HepG2 (cell line): ENCODE measurements around the gene FUZ. TPM values are rescaled to one million over a fixed set of nuclear protein-coding genes. Genes with fewer than 3 reads are reported as not detected.
A peak's percentile ranks its signal among the peaks of the same experiment; 100 is the strongest.

Source experiments
- ATAC-seq: fragments of 200-7000 bp; cut with Tn5 transposase; 3 replicates; pipeline ENCODE4 v1.9.1; 2020; ENCODE audit warnings: mild to moderate bottlenecking, moderate library complexity
- BruUV-seq: library from RNA; stranded (reverse); fragments of 400-500 nt; replicated peaks from 2 replicates; lab custom pipeline; 2021; lab: Mats Ljungman, UMichigan
- CTCF ChIA-PET: fragments of 300-600 bp; formaldehyde crosslinking; extraction: SDS; loops from one replicate; lab custom pipeline; 2021; ENCODE audit warnings: low total read pairs, inconsistent platforms, low intra/inter-chr PET ratio; lab: Yijun Ruan, JAX
- POLR2A ChIA-PET: fragments of 350-600 bp; sonication (Branson Sonifier 250); formaldehyde crosslinking; loops from one replicate; lab custom pipeline; 2020; ENCODE audit warnings: antibody characterized with exemption, inconsistent platforms; lab: Yijun Ruan, JAX
- DNase-seq: peaks from one replicate; pipeline ENCODE4 v3.0.0-alpha.2; 2015; ENCODE audit warnings: low spot score
- FAIRE-seq: peaks from 3 replicates; lab custom pipeline; 2011; peaks lifted over from hg19 to GRCh38; lab: Jason Lieb, UNC
- H2AFZ ChIP-seq: one replicate; pipeline ENCODE4 v1.6.1; 2011; ENCODE audit warnings: low read length, inconsistent platforms
- H3K27ac ChIP-seq: fragments of 300-600 bp; 3 replicates; pipeline ENCODE4 v1.8.0; 2011; ENCODE audit warnings: mixed run types, mild to moderate bottlenecking, mixed read lengths, low read length, inconsistent platforms; ENCODE audit not compliant: insufficient read depth; ENCODE audit errors: extremely low read length
- H3K27me3 ChIP-seq, 2 experiments: fragments of 200-600 bp in 1 of 2; 2 replicates in 1 of 2; 3 replicates in 1 of 2; pipeline versions ENCODE4 v1.6.0 to v1.8.0; 2011; ENCODE audit warnings: low read length in 2 of 2, mild to moderate bottlenecking in 2 of 2, moderate library complexity in 2 of 2, inconsistent platforms in 1 of 2; ENCODE audit not compliant: insufficient read depth in 2 of 2, control insufficient read depth in 1 of 2
- H3K36me3 ChIP-seq, 2 experiments: fragments of 200-600 bp in 1 of 2; replicated peaks in 1 of 2; 2 replicates in 1 of 2; 3 replicates in 1 of 2; pipeline versions ENCODE4 v1.5.1 to v1.8.0; 2011; ENCODE audit warnings: low read length in 2 of 2, inconsistent platforms in 1 of 2; ENCODE audit not compliant: insufficient read depth in 2 of 2, control insufficient read depth in 1 of 2
- H3K4me1 ChIP-seq: 2 replicates; pipeline ENCODE4 v1.5.1; 2012; ENCODE audit warnings: low read length, inconsistent platforms; ENCODE audit not compliant: insufficient read depth
- H3K4me2 ChIP-seq: 2 replicates; pipeline ENCODE4 v1.6.0; 2011; ENCODE audit warnings: low read depth, low read length, inconsistent platforms
- H3K4me3 ChIP-seq, 3 experiments: fragments of 200-600 bp in 1 of 3; sonication (generic), shearing (Covaris generic) in 1 of 3; replicated peaks in 1 of 3; 2 replicates each; pipeline ENCODE4 v1.5.1; 2011 to 2016; ENCODE audit warnings: low read length in 3 of 3, inconsistent platforms in 2 of 3, low read depth in 2 of 3, mild to moderate bottlenecking in 2 of 3, control low read depth in 1 of 3, mixed read lengths in 1 of 3; ENCODE audit not compliant: insufficient read depth in 1 of 3
- H3K79me2 ChIP-seq: one replicate; pipeline ENCODE4 v1.6.1; 2011; ENCODE audit warnings: low read length, inconsistent platforms; ENCODE audit not compliant: insufficient read depth
- H3K9ac ChIP-seq: 2 replicates; pipeline ENCODE4 v1.6.0; 2011; ENCODE audit warnings: mild to moderate bottlenecking, low read depth, low read length, inconsistent platforms; ENCODE audit not compliant: insufficient read depth
- H3K9me3 ChIP-seq: 2 replicates; pipeline ENCODE4 v1.5.1; 2012; ENCODE audit warnings: mild to moderate bottlenecking, low read length
- H4K20me1 ChIP-seq: 2 replicates; pipeline ENCODE4 v1.6.0; 2011; ENCODE audit warnings: inconsistent platforms, mild to moderate bottlenecking, low read length, moderate library complexity; ENCODE audit not compliant: insufficient read depth
- GATAD1 ChIP-seq: IDR thresholded peaks from 2 replicates; pipeline ENCODE4 v1.6.1; 2016; ENCODE audit warnings: missing genetic modification reagents, missing compliant biosample characterization
- HDAC1 ChIP-seq: sonication (generic); formaldehyde crosslinking; IDR thresholded peaks from 2 replicates; pipeline ENCODE4 v1.5.1; 2020; ENCODE audit warnings: mild to moderate bottlenecking, missing genetic modification reagents
- MTF1 ChIP-seq: sonication (generic); formaldehyde crosslinking; IDR thresholded peaks from 2 replicates; pipeline ENCODE4 v1.5.0; 2020; ENCODE audit warnings: missing genetic modification reagents
- NONO ChIP-seq, 2 experiments: fragments of 450-650 bp in 1 of 2; sonication (generic) in 1 of 2; formaldehyde crosslinking in 1 of 2; IDR thresholded peaks in 1 of 2; conservative IDR thresholded peaks in 1 of 2; 2 replicates each; pipeline versions ENCODE4 v1.6.1 to v1.8.0; 2017 to 2022; ENCODE audit warnings: mild to moderate bottlenecking in 1 of 2, missing genetic modification reagents in 1 of 2, moderate library complexity in 1 of 2
- PHF8 ChIP-seq: sonication (generic); formaldehyde crosslinking; IDR thresholded peaks from 2 replicates; pipeline ENCODE4 v1.5.0; 2020; ENCODE audit warnings: missing genetic modification reagents
- RFXANK ChIP-seq: IDR thresholded peaks from 2 replicates; pipeline ENCODE4 v1.6.1; 2016
- ZFP36L2 ChIP-seq: sonication (generic); formaldehyde crosslinking; IDR thresholded peaks from 2 replicates; pipeline ENCODE4 v1.4.0; 2020; ENCODE audit warnings: missing genetic modification reagents
- ZFY ChIP-seq: sonication (generic); formaldehyde crosslinking; IDR thresholded peaks from 2 replicates; pipeline ENCODE4 v1.4.0; 2020; ENCODE audit warnings: missing genetic modification reagents
- ZNF749 ChIP-seq: sonication (generic); formaldehyde crosslinking; IDR thresholded peaks from 2 replicates; pipeline ENCODE4 v1.8.0; 2022; ENCODE audit warnings: mild to moderate bottlenecking, missing genetic modification reagents, moderate library complexity, borderline replicate concordance
- WGBS: methylation state at CpG from one replicate; pipeline ENCODE4 v1.1.6; 2017; ENCODE audit warnings: low lambda C conversion rate; 5-methylcytosine and 5-hydroxymethylcytosine counted together
- in situ Hi-C: cut with HindIII; loops from 2 replicates; pipeline ENCODE4 v1.10.0; 2017; ENCODE audit warnings: low pct_unique_long_range_greater_than_20kb; ENCODE audit not compliant: extremely low pct_ligation_motif_present
- intact Hi-C: fragments of 100-400 bp; cut with micrococcal nuclease; formaldehyde crosslinking; loops from one replicate; pipeline ENCODE4 v1.10.0; 2022; ENCODE audit not compliant: unreplicated experiment
- polyA plus RNA-seq, 8 experiments: library from polyadenylated mRNA; depleted of rRNA in 3 of 8; stranded (reverse) in 7 of 8; unstranded in 1 of 8; fragments of >200 nt; fragmentation: Illumina TruSeq in 4 of 8; extraction: Trizol in 4 of 8; gene quantifications; 2 replicates each; pipeline versions ENCODE4 v1.2.1 to v1.2.3, GENCODE V29; 2011 to 2016; ENCODE audit warnings: low read depth in 4 of 8, missing spikeins in 1 of 8, mixed read lengths in 1 of 8; ENCODE audit not compliant: insufficient read depth in 1 of 8
- total RNA-seq, 5 experiments: library from RNA; depleted of rRNA; stranded (reverse); fragments of >200 nt; fragmentation: Illumina TruSeq; extraction: Trizol; gene quantifications; 2 replicates each; pipeline ENCODE4 v1.2.3, GENCODE V29; 2016; ENCODE audit warnings: low read depth in 1 of 5
- TF ChIP-seq, protein P1 (sequence below): sonication (generic); formaldehyde crosslinking; IDR thresholded peaks from 2 replicates; pipeline ENCODE4 v1.5.1; 2020; ENCODE audit warnings: mild to moderate bottlenecking, missing genetic modification reagents, moderate library complexity
- TF ChIP-seq, protein P2 (sequence below), 2 experiments: fragments of 450-650 bp in 1 of 2; sonication (generic) in 1 of 2; formaldehyde crosslinking in 1 of 2; IDR thresholded peaks; 2 replicates each; pipeline versions ENCODE4 v1.6.1 to v1.8.0; 2016 to 2022; ENCODE audit warnings: antibody characterized with exemption in 1 of 2, mild to moderate bottlenecking in 1 of 2, missing genetic modification reagents in 1 of 2

Gene FUZ
- total and polyA plus RNA-seq, 2 of the 13 experiments (the other 11 are each of a cell fraction or from before 2014, with no cell fraction given), result 0.08 TPM; not detected in 1

DNA sequence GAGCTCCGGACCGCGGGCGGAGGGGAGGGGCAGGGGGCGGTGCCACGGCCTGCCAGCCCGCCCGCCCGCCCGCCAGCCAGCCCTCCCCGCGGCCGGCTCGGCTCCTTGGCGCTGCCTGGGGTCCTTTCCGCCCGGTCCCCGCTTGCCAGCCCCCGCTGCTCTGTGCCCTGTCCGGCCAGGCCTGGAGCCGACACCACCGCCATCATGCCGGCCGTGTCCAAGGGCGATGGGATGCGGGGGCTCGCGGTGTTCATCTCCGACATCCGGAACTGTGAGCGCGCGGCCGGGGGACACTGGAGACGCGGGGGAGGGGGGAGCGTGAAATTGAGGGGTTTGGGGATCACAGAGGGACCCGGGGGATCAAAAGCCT is 46.2 kb downstream of the FUZ start, which contains the start of gene AP2A1:
TSS of gene AP2A1 (plus strand) at position 72 of the 370 bp plus-strand sequence. CDS start at position 205, 133 bp downstream.
- H3K79me2 ChIP-seq, result peaks cover 17% of the 10 kb centered on the region
- H3K27me3 ChIP-seq, result no peaks in the 10 kb centered on the region; a peak in 1 of 5 replicates
- H3K4me3 ChIP-seq, result peak within 1 kb of the TSS; percentile 88 to 96 (median 95)
- H3K4me2 ChIP-seq, result peak within 1 kb of the TSS; percentile 97
- ChIA-PET CTCF (no interaction called here), POLR2A (interaction anchor here (0.7 to 2.4 kb wide), 8 partner anchors 13 to 427 kb away, joined by 3 to 10 read pairs (median 4); partner anchors contain the start of genes AKT1S1, PRMT1, RPS11 and TBC1D17)
- intact Hi-C loops (loop anchor here (10.0 kb wide), 1 partner anchor 48 kb away; the partner anchor contains the start of genes FUZ and MED25), in situ Hi-C loops (no loop called here)
- H4K20me1 ChIP-seq, result no peaks in the 10 kb centered on the region
- peaks cover 59% of the 10 kb centered on the region for H3K4me1 ChIP-seq
- no peaks in the 10 kb centered on the region for H3K9me3 ChIP-seq
- FAIRE-seq (no peak), DNase-seq (no peak), ATAC-seq (no peak)
- no peaks in the 10 kb centered on the region for H3K36me3 ChIP-seq
- no TSS peak for BruUV-seq
- H3K9ac ChIP-seq, result peak within 1 kb of the TSS; percentile 79
- H2AFZ ChIP-seq, result peak within 1 kb of the TSS; percentile 77
- 1% methylated on average over 13 of the region's 38 CpGs for WGBS
- H3K27ac ChIP-seq, result peak within 1 kb of the TSS; percentile 93
- TF ChIP-seq RFXANK (CRISPR knock-in tag), result no peak
- TF ChIP-seq ZFY (CRISPR knock-in tag), result peak; percentile 47
- TF ChIP-seq ZNF749 (CRISPR knock-in tag), result no peak
- 0 out of 2 replicates have a peak, but pooled peaks have one; percentile 11 for TF ChIP-seq HDAC1
- TF ChIP-seq, protein P1, sequence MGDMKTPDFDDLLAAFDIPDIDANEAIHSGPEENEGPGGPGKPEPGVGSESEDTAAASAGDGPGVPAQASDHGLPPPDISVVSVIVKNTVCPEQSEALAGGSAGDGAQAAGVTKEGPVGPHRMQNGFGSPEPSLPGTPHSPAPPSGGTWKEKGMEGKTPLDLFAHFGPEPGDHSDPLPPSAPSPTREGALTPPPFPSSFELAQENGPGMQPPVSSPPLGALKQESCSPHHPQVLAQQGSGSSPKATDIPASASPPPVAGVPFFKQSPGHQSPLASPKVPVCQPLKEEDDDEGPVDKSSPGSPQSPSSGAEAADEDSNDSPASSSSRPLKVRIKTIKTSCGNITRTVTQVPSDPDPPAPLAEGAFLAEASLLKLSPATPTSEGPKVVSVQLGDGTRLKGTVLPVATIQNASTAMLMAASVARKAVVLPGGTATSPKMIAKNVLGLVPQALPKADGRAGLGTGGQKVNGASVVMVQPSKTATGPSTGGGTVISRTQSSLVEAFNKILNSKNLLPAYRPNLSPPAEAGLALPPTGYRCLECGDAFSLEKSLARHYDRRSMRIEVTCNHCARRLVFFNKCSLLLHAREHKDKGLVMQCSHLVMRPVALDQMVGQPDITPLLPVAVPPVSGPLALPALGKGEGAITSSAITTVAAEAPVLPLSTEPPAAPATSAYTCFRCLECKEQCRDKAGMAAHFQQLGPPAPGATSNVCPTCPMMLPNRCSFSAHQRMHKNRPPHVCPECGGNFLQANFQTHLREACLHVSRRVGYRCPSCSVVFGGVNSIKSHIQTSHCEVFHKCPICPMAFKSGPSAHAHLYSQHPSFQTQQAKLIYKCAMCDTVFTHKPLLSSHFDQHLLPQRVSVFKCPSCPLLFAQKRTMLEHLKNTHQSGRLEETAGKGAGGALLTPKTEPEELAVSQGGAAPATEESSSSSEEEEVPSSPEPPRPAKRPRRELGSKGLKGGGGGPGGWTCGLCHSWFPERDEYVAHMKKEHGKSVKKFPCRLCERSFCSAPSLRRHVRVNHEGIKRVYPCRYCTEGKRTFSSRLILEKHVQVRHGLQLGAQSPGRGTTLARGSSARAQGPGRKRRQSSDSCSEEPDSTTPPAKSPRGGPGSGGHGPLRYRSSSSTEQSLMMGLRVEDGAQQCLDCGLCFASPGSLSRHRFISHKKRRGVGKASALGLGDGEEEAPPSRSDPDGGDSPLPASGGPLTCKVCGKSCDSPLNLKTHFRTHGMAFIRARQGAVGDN (CRISPR knock-in tag), result peak; percentile 18; the same call in 1 of the 2 replicates
- TF ChIP-seq PHF8 (CRISPR knock-in tag), result peak; percentile 69
- TF ChIP-seq GATAD1 (CRISPR knock-in tag), result no peak
- TF ChIP-seq ZFP36L2 (CRISPR knock-in tag), result no peak
- TF ChIP-seq MTF1 (CRISPR knock-in tag), result no peak
- TF ChIP-seq NONO (IDR thresholded peaks at IDR 0.05), result no peak
- 0 out of 2 replicates have a peak, but pooled peaks have one; percentile 16 for TF ChIP-seq NONO (CRISPR knock-in tag; conservative IDR thresholded peaks at IDR 0.05)
- TF ChIP-seq, protein P2, sequence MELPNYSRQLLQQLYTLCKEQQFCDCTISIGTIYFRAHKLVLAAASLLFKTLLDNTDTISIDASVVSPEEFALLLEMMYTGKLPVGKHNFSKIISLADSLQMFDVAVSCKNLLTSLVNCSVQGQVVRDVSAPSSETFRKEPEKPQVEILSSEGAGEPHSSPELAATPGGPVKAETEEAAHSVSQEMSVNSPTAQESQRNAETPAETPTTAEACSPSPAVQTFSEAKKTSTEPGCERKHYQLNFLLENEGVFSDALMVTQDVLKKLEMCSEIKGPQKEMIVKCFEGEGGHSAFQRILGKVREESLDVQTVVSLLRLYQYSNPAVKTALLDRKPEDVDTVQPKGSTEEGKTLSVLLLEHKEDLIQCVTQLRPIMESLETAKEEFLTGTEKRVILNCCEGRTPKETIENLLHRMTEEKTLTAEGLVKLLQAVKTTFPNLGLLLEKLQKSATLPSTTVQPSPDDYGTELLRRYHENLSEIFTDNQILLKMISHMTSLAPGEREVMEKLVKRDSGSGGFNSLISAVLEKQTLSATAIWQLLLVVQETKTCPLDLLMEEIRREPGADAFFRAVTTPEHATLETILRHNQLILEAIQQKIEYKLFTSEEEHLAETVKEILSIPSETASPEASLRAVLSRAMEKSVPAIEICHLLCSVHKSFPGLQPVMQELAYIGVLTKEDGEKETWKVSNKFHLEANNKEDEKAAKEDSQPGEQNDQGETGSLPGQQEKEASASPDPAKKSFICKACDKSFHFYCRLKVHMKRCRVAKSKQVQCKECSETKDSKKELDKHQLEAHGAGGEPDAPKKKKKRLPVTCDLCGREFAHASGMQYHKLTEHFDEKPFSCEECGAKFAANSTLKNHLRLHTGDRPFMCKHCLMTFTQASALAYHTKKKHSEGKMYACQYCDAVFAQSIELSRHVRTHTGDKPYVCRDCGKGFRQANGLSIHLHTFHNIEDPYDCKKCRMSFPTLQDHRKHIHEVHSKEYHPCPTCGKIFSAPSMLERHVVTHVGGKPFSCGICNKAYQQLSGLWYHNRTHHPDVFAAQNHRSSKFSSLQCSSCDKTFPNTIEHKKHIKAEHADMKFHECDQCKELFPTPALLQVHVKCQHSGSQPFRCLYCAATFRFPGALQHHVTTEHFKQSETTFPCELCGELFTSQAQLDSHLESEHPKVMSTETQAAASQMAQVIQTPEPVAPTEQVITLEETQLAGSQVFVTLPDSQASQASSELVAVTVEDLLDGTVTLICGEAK (IDR thresholded peaks at IDR 0.05), result no peak
- TF ChIP-seq, protein P2 (CRISPR knock-in tag; IDR thresholded peaks at IDR 0.05), result 0 out of 2 replicates have a peak, but pooled peaks have one; percentile 3
